Measurements from ENCODE around the gene ZAP70. TPM values are rescaled to one million over a fixed set of nuclear protein-coding genes. Genes with fewer than 3 reads are reported as not detected.

Gene ZAP70
- total and polyA plus RNA-seq, 2 of the 13 experiments (the other 11 are each of a cell fraction or from before 2014, with no cell fraction given) = 0.51 to 4.0 TPM

GRCh38 chr2:97663962-97664635 lies 49.3 kb upstream of the ZAP70 start, which contains the start of gene ACTR1B (continued):
- TF ChIP-seq CREB1 (IDR thresholded peaks at IDR 0.05) (peak; percentile 89), CREB1 (CRISPR knock-in tag; IDR thresholded peaks at IDR 0.05) (peak; percentile 87), MEIS1 (CRISPR knock-in tag; IDR thresholded peaks at IDR 0.05; ENCODE audit: borderline replicate concordance) (peak; percentile 83; the same call in 1 of the 2 replicates), CREM (IDR thresholded peaks at IDR 0.05) (peak; percentile 77), CREM (CRISPR knock-in tag; IDR thresholded peaks at IDR 0.05) (0 out of 2 replicates have a peak, but pooled peaks have one; percentile 4), RXRB (CRISPR knock-in tag; IDR thresholded peaks at IDR 0.05; ENCODE audit: borderline replicate concordance) (peak; percentile 58; the same call in 1 of the 2 replicates), IRX3 (CRISPR knock-in tag; IDR thresholded peaks at IDR 0.05; ENCODE audit: borderline replicate concordance, low read depth) (no peak), ZNF280B (CRISPR knock-in tag; IDR thresholded peaks at IDR 0.05; ENCODE audit: borderline replicate concordance) (no peak), SAFB2 (CRISPR knock-in tag; IDR thresholded peaks at IDR 0.05; ENCODE audit: borderline replicate concordance, low read depth) (no peak), BCLAF1 (IDR thresholded peaks at IDR 0.05) (no peak), ZNF484 (CRISPR knock-in tag; IDR thresholded peaks at IDR 0.05; ENCODE audit: borderline replicate concordance, low read depth) (no peak), TCF7 (IDR thresholded peaks at IDR 0.05; ENCODE audit: low read depth) (no peak), PHF20 (CRISPR knock-in tag; IDR thresholded peaks at IDR 0.05) (no peak; the same call in 1 of the 2 replicates), SALL2 (CRISPR knock-in tag; IDR thresholded peaks at IDR 0.05) (0 out of 2 replicates have a peak, but pooled peaks have one; percentile 45), FOSL1 (CRISPR knock-in tag; IDR thresholded peaks at IDR 0.05; ENCODE audit: borderline replicate concordance) (no peak), ZNF576 (CRISPR knock-in tag; IDR thresholded peaks at IDR 0.05) (no peak), IRF2 (CRISPR knock-in tag; IDR thresholded peaks at IDR 0.05) (peak; percentile 52; the same call in 1 of the 2 replicates), ATF2 (CRISPR knock-in tag; IDR thresholded peaks at IDR 0.05) (peak; percentile 100), NPAS2 (CRISPR knock-in tag; IDR thresholded peaks at IDR 0.05; ENCODE audit: borderline replicate concordance) (no peak), ZNF317 (CRISPR knock-in tag; IDR thresholded peaks at IDR 0.05) (peak; percentile 72), ASH2L (IDR thresholded peaks at IDR 0.05; ENCODE audit: insufficient read length, low read depth, low read length) (peak; percentile 61), CBFB (CRISPR knock-in tag; IDR thresholded peaks at IDR 0.05) (0 out of 2 replicates have a peak, but pooled peaks have one; percentile 43)
- TF ChIP-seq, protein P1, sequence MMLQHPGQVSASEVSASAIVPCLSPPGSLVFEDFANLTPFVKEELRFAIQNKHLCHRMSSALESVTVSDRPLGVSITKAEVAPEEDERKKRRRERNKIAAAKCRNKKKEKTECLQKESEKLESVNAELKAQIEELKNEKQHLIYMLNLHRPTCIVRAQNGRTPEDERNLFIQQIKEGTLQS (CRISPR knock-in tag; IDR thresholded peaks at IDR 0.05) = peak; percentile 97
